ENCODE measurements around the gene HSD17B10.

Gene HSD17B10

DNA sequence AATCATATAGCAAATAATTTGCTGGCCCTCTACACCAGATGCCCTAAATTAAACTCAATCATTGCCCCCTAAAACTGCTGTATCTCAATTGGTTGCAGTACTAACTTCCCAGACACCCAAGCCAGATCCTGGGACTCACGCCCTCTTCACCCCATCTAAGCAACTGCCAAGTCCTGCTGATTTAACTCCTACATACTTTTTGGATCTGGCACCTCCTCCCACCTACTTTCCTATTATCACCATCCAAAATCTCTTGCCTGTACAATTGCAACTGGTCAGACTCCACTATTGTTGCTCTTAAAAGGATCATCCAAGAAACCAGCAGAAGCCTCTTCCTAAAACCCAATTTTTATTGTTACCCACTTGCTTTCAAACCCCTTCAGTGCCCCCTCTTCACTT, 4.7 kb upstream of the HSD17B10 start:
- TF ChIP-seq, protein P1, sequence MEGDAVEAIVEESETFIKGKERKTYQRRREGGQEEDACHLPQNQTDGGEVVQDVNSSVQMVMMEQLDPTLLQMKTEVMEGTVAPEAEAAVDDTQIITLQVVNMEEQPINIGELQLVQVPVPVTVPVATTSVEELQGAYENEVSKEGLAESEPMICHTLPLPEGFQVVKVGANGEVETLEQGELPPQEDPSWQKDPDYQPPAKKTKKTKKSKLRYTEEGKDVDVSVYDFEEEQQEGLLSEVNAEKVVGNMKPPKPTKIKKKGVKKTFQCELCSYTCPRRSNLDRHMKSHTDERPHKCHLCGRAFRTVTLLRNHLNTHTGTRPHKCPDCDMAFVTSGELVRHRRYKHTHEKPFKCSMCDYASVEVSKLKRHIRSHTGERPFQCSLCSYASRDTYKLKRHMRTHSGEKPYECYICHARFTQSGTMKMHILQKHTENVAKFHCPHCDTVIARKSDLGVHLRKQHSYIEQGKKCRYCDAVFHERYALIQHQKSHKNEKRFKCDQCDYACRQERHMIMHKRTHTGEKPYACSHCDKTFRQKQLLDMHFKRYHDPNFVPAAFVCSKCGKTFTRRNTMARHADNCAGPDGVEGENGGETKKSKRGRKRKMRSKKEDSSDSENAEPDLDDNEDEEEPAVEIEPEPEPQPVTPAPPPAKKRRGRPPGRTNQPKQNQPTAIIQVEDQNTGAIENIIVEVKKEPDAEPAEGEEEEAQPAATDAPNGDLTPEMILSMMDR (IDR thresholded peaks at IDR 0.05; ENCODE audit: insufficient read depth, low read depth, low read length, missing control alignments): no peak

DNA sequence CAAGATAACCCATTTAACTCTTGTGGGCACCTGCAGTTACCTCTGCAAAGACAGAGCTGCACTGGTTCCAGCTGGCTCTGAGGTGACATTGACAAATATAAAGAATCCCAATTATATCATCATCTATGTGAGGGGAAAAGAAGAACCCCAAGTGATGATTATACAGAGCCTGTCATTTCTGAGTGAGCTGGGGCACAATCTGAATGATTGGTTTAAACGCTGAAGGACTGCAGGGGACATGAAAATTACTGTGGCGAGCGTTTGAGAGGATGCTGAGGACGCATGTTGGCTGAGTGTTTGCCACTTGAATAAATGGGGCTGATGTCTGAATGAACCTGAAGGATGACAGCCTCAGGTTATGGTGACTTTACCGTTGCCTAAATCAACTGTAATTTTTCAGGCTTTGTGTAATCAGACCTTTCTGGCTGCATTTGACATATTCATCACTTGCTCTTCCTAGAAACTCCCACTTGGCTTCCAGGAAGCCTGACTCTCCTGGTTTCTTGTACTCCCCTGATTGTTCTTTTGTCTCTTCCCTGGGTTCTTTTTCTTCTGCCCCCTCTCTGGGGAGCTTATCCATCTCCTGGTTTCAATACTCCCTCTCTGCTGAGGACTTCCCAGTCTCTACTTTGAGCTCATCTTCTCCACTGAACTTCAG, 4.1 kb upstream of the HSD17B10 start:
- no peak for DNase-seq (ENCODE audit: low read depth)
- H3K4me3 ChIP-seq (ENCODE audit: low read length): no peak overlapping the region
- TF ChIP-seq, protein P1 (IDR thresholded peaks at IDR 0.05; ENCODE audit: insufficient read depth, low read depth, low read length, missing control alignments): no peak

More for the DNA sequence above, 4.7 kb upstream of the HSD17B10 start:
- H3K4me3 ChIP-seq (ENCODE audit: low read length): no peak overlapping the region
- DNase-seq (ENCODE audit: low read depth): no peak

DNA sequence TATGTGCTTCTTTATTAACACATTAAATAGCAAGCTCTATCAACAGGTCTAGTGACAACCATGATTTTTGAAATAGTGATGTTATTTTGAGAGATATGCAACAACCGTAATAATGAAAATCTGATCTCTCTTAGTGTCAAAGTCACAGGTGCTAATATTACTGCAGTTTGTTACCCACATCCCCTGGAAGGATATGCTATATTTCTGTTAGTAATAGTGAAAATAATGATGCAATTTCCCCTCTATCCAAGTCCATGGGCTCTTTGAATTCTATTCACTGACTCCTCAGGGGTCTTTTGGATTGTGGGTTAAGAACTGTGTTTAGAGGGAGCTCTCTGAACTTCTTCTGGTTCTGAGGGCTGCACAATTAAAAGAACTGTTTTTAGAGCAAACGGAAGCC, 3.0 kb upstream of the HSD17B10 start:
- DNase-seq (ENCODE audit: low read depth): no peak
- H3K4me3 ChIP-seq (ENCODE audit: low read length): no peak overlapping the region
- TF ChIP-seq, protein P1 (IDR thresholded peaks at IDR 0.05; ENCODE audit: insufficient read depth, low read depth, low read length, missing control alignments): no peak

DNA sequence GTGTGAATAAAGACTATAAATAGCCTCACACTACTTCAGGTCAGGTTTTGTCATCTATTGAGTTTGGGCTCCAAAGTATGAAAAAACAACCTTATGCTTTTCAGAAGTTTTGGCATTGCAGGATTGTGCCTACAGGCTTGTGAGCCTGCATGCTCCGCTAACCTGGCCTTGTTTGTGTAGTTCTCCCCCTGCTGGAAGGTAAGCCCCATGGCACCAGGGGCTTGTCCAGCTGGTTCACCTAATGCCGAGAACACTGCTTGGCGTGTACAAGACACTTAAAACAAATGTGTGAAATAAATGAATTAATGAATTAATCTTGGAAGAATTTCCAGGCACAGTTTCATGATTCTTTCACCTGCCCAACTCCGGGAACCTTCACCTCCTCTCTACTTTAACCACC, 1.8 kb upstream of the HSD17B10 start:
- TF ChIP-seq, protein P1 (IDR thresholded peaks at IDR 0.05; ENCODE audit: insufficient read depth, low read depth, low read length, missing control alignments): peak; percentile 87
- no peak overlapping the region for H3K4me3 ChIP-seq (ENCODE audit: low read length)
- DNase-seq (ENCODE audit: low read depth): peak; percentile 76

DNA sequence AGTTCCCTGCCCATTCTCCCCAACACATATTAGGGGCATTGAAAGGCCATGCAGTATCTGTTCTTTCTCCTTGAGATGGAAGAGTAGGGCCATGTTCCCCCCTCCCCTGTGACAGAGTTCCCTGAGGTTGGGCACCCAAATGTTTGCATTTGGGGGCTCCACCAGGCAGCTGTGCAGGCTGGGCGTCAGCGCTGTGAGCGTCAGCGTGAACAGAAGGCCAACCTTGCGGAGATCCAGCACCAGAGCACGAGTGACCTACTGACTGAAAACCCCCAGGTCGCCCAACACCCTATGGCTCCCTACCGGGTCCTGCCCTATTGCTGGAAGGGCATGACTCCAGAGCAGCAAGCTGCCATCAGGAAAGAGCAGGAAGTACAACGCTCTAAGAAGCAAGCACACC, 3.9 kb downstream of the HSD17B10 start:
- TF ChIP-seq, protein P1 (IDR thresholded peaks at IDR 0.05; ENCODE audit: insufficient read depth, low read depth, low read length, missing control alignments): no peak
- no peak overlapping the region for H3K4me3 ChIP-seq (ENCODE audit: low read length)
- DNase-seq (ENCODE audit: low read depth): no peak

DNA sequence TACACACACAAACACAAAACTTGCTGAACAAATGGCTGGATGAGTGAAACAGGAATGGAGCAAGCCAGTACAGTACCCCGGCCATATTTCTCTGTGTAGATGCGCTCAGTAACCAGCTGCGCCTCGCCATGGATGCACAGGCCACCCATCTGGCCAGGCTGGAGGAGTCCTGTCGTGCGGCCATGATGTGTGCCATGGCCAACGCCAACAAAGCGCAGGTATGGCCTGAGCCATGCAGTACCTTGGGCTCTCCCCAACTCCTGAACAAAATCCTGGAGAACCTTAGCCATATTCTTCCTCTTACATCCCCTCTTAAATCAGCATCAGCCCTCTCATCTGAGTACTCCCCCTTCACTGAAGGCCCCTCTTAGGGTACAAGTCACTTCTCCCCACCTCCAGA, 4.4 kb downstream of the HSD17B10 start:
- no peak overlapping the region for H3K4me3 ChIP-seq (ENCODE audit: low read length)
- DNase-seq (ENCODE audit: low read depth): no peak
- TF ChIP-seq, protein P1 (IDR thresholded peaks at IDR 0.05; ENCODE audit: insufficient read depth, low read depth, low read length, missing control alignments): no peak

DNA sequence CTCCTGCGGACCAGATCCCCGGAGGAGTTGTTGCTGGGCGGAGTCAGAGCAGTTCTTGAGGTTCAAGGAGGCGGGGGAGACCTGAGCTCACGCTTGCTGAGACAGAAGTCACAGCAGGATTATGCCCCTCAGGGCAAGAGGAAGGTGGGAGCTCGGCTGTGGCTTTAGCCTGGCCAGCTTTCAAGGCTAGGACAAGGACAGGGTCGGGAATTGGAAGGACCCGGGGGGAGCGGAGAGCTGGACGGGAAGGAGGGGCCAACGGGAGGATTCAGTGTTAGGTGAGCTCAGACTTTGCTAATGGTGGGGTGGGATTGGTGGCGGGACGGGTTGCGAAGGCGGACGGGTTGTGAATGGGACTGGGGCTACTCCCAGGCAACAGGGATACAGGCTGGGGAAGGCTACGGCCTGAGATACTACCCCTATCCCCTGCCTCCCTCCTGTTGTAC, 11.3 kb downstream of the HSD17B10 start, which contains the start of gene RIBC1:
TSS of gene RIBC1 (plus strand) at position 13 of the 446 bp plus-strand sequence. CDS start 3,404 bp downstream, outside the sequence.
- peak within 1 kb of the TSS; percentile 70 for H3K4me3 ChIP-seq (ENCODE audit: low read length)
- DNase-seq (ENCODE audit: low read depth): no peak
- TF ChIP-seq, protein P1 (IDR thresholded peaks at IDR 0.05; ENCODE audit: insufficient read depth, low read depth, low read length, missing control alignments): no peak

Data from epithelial cell of esophagus (primary cell).